ENCODE data around the gene MTNR1A. TPM values are rescaled to one million over a fixed set of nuclear protein-coding genes. Genes with fewer than 3 reads are reported as not detected.
A peak's percentile ranks its signal among the peaks of the same experiment; 100 is the strongest.

The MTNR1A gene
- total and polyA plus RNA-seq, 9 of the 15 experiments (the other 6 are each of a cell fraction or from before 2014, with no cell fraction given): 0.09 to 0.12 (median 0.10) TPM; not detected in 5

DNA sequence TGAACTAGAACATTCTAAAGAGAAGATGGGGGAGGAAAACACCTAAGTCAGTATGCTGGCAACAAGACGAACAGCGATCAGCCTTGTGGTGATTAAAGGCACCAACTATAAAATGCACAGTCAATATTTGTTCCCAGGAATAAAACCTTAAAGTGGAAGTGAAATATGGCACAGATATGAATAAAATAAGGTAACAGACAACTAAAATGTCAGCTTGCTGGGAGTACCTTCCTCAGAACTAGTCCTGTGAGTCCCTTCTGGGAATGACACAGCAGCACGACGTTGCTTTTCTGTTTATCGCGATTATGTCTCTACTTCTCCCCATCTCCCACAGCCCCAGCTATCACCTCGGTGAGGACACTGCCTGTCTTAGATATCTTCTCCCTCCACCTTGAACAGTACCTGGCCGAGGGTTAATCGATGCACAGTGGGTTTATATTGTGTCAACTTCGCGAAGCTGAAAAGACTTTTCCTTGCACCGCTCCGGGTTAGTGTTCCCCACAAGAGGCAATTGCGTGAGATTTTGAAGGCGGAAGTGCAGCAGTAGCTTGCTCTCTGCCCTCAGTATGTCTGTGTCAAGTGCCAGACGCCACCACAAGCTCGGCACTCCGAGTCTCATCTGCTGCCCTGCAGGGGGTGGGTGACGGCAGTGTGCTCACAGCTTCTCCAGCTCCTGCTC, 17.4 kb downstream of the MTNR1A start (continued):
- no peak for TF ChIP-seq GATA2 (CRISPR knock-in tag; IDR thresholded peaks at IDR 0.05)
- no peak for TF ChIP-seq PTRF (tag; IDR thresholded peaks at IDR 0.05)
- no peak for TF ChIP-seq HOXB6 (CRISPR knock-in tag; IDR thresholded peaks at IDR 0.05; ENCODE audit: borderline replicate concordance)
- TF ChIP-seq ZNF140 (CRISPR knock-in tag; IDR thresholded peaks at IDR 0.05): no peak
- peak in 1 of 3 experiments; percentile 31 for TF ChIP-seq YY1 (IDR thresholded peaks at IDR 0.05; ENCODE audit: borderline replicate concordance in 1 of 3, control insufficient read depth in 1 of 3, extremely low read depth in 1 of 3, insufficient read depth in 3 of 3, insufficient read length in 1 of 3, insufficient replicate concordance in 2 of 3, low read depth in 1 of 3, low read length in 2 of 3)
- no peak for TF ChIP-seq ESRRB (CRISPR knock-in tag; IDR thresholded peaks at IDR 0.05; ENCODE audit: borderline replicate concordance)
- no peak for TF ChIP-seq U2AF2 (optimal IDR thresholded peaks at IDR 0.05; ENCODE audit: low read depth, low read length)
- TF ChIP-seq NELFE (IDR thresholded peaks at IDR 0.05; ENCODE audit: insufficient read depth, insufficient read length): no peak
- TF ChIP-seq GTF2A2 (tag; IDR thresholded peaks at IDR 0.05): no peak
- TF ChIP-seq HMG20A (CRISPR knock-in tag; conservative IDR thresholded peaks at IDR 0.05): no peak
- TF ChIP-seq ETS2 (tag; IDR thresholded peaks at IDR 0.05; ENCODE audit: borderline replicate concordance, poor library complexity, severe bottlenecking): no peak
- no peak for TF ChIP-seq ZNF143 (CRISPR knock-in tag; IDR thresholded peaks at IDR 0.05)
- no peak for TF ChIP-seq ESRRA (IDR thresholded peaks at IDR 0.05; ENCODE audit: borderline replicate concordance, low read depth)
- TF ChIP-seq ZBTB1 (CRISPR knock-in tag; IDR thresholded peaks at IDR 0.05; ENCODE audit: borderline replicate concordance, low read depth): no peak
- TF ChIP-seq WHSC1 (IDR thresholded peaks at IDR 0.05; ENCODE audit: low read length): no peak
- no peak for TF ChIP-seq SIX5 (IDR thresholded peaks at IDR 0.05; ENCODE audit: borderline replicate concordance in 1 of 2, insufficient read depth in 1 of 2, low read depth in 1 of 2, low read length in 2 of 2)
- no peak for TF ChIP-seq SP2 (IDR thresholded peaks at IDR 0.05; ENCODE audit: extremely low read depth, low read depth, low read length, poor library complexity, severe bottlenecking)
- TF ChIP-seq HDAC2 (IDR thresholded peaks at IDR 0.05): peak; percentile 66
- no peak for TF ChIP-seq RFX1 (IDR thresholded peaks at IDR 0.05)
- TF ChIP-seq TOE1 (IDR thresholded peaks at IDR 0.05; ENCODE audit: borderline replicate concordance): no peak
- no peak for TF ChIP-seq TOE1 (CRISPR knock-in tag; IDR thresholded peaks at IDR 0.05; ENCODE audit: borderline replicate concordance, low read depth)
- TF ChIP-seq, protein P1, sequence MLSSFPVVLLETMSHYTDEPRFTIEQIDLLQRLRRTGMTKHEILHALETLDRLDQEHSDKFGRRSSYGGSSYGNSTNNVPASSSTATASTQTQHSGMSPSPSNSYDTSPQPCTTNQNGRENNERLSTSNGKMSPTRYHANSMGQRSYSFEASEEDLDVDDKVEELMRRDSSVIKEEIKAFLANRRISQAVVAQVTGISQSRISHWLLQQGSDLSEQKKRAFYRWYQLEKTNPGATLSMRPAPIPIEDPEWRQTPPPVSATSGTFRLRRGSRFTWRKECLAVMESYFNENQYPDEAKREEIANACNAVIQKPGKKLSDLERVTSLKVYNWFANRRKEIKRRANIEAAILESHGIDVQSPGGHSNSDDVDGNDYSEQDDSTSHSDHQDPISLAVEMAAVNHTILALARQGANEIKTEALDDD (IDR thresholded peaks at IDR 0.05): peak; percentile 88
- TF ChIP-seq MYBL2 (IDR thresholded peaks at IDR 0.05; ENCODE audit: low read depth): no peak
- TF ChIP-seq MYBL2 (CRISPR knock-in tag; IDR thresholded peaks at IDR 0.05; ENCODE audit: borderline replicate concordance): no peak
- TF ChIP-seq, protein P2, sequence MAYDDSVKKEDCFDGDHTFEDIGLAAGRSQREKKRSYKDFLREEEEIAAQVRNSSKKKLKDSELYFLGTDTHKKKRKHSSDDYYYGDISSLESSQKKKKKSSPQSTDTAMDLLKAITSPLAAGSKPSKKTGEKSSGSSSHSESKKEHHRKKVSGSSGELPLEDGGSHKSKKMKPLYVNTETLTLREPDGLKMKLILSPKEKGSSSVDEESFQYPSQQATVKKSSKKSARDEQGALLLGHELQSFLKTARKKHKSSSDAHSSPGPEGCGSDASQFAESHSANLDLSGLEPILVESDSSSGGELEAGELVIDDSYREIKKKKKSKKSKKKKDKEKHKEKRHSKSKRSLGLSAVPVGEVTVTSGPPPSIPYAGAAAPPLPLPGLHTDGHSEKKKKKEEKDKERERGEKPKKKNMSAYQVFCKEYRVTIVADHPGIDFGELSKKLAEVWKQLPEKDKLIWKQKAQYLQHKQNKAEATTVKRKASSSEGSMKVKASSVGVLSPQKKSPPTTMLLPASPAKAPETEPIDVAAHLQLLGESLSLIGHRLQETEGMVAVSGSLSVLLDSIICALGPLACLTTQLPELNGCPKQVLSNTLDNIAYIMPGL (CRISPR knock-in tag; IDR thresholded peaks at IDR 0.05): no peak
